NCI-H748 (cell line): ENCODE data around the gene ARHGEF6.

Experiments used
- DNase-seq: peaks from one replicate; lab custom pipeline; 2025; ENCODE audit not compliant: unreplicated experiment; lab: John Stamatoyannopoulos, UW

Gene ARHGEF6

DNA sequence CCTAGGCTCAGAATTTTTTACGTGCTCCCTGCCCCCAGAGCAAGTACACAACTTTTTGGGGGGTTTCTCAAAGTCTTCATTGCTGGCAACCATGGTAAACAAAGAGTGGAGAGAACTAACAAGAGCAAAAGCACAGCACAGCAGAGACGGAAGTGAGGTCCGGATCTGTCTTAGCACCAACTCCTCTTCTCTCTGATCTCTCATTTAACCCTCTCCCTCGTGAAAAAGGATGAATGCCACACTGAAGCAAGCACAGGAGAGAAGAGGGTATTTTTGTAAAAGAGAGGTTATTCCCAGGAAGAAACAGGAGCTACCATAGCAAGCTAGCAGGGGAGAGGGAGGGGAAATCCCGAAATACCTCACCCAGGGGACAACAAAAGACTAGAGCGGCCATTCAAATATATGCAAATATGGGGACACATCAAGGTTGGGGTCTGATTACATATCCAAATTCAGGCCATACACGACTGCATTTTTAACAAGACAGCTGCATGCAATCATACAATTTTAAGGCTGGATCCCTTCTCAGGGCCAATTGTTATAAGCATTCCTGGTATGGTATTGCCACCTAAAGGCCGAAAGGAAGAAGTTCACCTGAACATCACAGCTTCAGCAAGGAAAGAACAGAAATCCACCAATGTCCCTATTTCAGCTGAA lies 86.2 kb downstream of the ARHGEF6 start:
- peak; percentile 57 for DNase-seq

DNA sequence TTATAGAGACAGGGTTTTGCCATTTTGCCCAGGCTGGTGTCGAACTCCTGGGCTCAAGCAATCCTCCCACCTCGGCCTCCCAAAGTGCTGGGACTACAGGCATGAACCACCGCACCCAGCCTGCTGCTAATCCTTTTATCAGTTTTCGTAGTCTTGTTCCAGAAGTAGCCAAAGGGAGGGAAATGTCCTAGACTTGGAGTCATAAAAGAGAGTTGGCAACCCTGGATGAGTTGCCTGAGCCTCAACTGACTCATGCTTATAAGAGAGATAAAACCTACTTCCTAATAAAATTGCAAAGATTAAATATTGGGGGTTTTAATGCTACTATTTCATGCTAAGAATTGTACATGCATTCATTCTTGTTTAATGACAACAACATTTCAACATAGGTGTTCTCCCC lies 88.5 kb downstream of the ARHGEF6 start:
- DNase-seq = no peak

DNA sequence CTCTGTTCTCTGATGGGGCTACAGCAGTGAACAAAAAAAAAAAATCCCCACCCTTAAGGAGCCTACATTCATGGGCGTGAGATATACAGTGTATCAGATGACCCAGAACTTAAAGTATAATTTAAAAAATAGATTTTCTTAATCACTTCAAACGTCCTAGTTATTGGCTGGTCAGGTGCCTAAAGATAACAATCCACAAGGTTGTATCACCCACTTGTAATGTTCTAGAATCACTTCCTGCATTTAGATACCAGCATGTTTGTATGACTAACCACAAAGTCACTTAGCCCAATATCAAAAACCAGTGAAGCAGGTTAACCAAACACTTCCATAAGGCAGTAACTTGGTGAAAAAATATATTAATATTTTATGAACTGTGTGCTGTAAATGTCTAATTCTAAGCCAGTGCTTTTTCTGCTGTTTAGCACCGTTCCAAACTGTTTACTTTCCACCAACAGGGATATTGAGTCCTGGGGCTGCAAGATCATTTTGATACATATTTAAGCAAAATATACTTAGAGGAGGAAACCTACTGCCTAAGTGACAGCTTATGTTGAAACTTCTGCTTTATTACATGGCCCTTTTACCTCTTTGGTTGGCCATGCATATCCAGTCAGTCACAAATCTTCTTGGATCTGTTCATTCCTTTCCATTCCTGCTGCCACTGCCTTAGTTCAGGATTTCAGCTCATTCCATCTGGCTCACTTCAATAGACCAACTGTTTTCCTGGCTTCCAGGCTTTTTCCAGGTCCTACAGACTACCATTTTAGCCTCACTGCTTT lies 89.5 kb downstream of the ARHGEF6 start:
- no peak for DNase-seq

DNA sequence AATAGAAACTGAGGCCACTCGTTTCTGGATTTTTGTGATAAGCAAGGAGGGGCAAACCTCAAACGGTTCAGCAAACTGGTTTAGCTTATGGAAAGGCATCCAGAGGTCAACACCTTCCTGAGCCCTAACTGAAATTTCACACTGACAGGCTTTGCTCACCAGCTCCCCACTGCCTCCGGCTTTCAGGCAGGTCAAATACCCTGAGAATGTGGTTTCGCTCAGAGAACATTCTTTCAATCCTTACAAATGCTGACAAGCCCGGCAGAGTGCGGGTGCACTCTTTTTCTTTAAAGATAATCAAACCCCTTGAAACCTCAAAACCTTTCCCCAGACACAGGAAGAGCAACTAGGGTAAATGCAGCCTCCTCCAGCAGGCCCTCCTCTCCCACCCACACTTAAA lies 91.3 kb downstream of the ARHGEF6 start:
- no peak for DNase-seq

DNA sequence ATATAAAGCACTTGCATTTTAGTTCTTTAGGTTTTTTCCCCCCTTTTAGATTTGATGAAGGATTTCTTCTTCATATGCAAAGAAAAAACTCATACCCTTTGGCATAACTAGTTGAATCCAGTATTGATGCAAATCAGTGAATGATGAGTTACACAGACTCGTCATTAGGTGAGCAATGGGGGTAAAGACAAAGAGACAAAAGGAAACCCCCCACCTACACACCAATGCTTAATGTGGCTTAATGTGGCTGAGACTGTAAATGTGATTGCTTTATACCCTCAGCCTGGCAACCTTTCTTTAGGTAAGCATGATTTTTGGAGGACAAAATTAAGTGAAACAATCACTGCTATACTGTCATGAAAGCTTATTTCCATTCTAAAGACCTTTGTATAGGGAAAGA lies 93.3 kb downstream of the ARHGEF6 start:
- no peak for DNase-seq

DNA sequence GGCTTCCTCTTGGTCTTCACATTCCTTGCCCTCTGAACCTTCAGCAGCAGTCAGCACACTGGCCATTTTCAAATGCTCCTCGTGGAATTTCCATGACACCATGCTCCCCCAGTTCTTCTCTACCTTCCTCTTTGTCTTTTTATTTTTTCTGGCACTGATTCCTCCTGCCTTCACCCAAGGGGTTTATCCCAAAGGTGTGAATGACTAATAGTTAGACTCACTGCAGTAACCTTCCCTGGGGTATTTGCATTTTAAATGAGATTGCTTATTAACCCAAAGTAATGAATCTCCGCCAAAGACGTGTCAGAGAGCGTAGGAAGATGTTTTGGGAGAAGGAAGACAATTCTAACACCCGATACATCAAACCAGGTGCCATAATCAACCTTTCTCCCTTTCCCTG lies 96.6 kb downstream of the ARHGEF6 start:
- DNase-seq = no peak

DNA sequence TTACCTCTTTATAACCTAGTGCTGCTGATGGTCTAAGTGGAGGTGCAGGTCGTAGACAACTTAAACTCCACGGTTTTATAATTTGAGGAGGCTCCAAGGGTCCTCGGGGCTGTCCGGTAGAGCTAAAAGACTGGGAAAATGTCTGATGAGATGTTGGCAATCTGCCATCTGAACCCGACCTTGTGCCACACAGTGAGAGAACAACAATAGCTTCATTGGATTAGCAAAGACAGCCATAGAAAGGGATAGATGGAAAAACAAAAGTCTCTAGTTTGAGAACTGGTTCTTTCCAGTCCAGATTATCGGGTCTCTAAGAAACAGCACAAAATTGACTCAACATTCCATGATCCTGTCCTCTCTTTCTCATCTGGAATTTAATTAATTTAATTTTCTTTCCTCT lies 101.2 kb downstream of the ARHGEF6 start:
- peak; percentile 12 for DNase-seq

DNA sequence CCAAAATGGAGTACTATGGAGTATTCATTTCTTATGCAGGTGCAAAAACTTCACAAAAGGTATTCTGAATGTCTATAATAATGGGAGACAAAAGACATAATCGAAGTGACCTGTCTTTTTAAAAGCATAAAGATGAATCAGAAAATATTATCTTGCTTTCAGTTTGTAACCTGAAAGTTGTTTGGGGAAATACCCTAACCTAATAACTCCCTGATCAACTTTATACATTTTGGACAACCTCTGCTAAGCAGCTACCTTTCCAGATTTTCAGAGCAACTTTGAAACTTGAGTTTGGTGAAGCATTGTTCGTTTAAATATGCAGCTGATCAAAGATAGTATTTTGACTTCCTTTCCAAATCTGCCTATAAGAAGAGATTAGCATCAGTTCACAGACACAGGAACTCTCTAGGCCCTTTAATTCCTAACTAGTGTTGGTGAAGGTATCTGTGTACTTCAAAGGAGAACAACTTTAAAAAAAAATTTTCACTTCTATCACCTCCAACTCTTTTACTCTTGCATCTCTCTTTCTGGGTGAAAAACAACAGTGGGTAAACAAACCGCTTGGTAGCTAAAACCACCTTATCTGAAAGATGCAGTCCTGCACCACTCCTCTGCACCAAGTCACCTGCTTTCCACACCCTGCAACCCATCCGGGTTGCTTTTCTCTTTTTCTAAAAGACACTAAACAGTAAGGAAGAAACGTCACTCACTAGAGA lies 106.3 kb downstream of the ARHGEF6 start:
- DNase-seq = no peak

DNA sequence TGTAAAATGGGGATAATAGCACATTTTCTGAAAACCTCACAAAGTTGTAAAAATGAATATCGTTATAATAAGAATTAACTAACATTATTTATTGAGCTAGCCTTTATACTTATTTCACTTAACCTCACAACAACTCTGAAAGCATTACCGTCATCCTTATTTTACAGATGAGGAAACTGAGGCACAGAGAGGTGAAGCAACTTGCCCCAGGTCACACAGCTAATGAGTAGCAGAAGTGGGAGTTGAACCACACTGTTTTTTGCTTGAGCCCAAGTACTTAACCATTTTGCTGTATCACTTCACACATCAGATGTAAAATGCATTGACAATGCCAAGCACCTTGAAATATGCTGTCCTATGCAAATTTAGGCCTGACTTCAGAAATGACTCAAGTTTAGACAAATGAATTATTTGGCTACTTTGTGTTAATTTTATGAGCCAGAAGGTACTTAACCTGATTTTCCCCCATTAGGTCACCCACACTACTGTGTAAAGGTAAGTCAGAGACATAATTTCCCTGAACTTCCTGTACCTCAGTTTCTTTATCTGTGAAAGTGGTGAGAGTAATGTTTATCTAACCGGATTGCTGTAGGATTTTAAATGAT lies 109.6 kb downstream of the ARHGEF6 start:
- DNase-seq = no peak

DNA sequence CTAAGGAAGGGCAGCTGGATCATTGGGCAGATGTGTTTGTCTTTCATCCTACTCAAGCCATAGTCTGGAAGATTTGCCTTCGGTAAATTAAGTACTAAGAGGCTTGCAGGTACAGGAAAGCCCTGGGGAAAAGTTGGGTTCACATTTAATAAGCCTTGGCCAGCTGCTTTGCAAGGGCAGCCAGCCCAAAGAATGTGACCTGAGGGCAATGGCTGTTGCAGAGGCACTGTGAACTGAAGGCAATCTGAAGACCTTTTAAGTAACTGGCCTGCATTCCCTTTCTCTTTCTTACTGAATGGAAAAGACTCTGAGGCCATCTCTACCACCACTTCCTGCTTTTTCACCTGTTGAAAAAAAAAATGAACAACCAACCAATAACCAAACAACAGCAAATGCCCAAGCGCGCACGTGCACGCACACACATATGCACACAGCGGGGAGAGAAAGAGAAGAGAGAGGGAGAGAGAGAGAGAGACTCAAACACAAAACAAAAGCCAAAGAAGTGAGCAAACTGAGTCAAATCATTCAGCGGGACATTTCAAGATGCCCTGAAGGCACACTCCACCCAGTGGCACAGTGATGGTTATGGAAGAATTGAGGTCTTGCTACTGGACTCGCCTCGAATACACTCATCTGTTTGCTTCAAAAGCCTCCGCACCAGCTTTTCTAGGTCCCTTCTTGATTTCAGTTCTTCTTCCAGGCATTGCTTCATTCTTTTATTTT lies 113.1 kb downstream of the ARHGEF6 start:
- no peak for DNase-seq

DNA sequence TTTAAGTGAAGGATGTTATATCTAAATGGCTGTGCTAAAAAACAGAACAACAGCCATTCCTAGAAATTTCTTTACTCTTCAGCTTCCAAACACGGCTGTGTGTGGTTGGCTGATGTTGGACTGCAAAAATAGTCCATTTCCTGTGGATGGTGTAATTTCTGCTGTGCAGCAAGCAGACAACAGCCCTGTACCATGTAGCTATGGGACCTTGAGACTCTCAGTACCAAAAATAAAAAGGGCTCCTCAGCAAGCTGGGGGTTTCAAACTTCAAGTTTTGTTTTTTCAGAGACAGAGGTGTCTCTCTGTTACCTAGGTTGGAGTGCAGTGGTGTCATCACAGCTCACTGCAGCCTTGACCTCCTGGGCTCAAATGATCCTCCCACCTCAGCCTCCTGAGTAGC lies 114.6 kb downstream of the ARHGEF6 start:
- no peak for DNase-seq

DNA sequence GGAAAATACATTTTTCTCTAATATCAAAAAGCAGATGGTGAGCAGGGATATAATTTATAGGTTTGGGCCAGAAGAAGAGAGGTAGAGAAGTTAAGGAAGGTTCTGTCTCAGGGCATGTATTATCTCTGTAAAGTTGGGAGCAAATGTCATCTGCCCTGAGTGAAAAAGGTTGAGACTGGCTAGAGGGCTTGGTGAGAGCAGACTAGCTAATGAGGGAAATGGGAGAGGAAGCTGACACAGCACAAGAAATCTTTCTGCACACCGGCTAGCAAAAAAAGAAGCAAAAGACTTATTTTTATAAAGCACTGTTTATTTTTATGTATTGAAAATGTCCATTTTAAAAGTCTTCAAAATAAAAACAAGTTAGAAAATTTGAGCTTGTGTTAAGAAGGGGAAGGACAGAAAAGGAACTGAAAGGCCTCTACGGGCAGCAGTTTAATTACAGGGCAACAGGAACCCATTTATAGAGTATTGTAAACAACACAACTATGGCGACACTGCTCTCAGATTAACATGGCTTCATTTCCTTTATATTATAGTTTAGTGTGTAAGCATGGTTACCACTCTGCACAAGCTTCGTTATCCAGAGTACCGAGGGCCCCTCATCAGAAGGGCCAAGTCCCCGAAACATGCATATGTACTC lies 115.4 kb downstream of the ARHGEF6 start:
- DNase-seq = no peak

DNA sequence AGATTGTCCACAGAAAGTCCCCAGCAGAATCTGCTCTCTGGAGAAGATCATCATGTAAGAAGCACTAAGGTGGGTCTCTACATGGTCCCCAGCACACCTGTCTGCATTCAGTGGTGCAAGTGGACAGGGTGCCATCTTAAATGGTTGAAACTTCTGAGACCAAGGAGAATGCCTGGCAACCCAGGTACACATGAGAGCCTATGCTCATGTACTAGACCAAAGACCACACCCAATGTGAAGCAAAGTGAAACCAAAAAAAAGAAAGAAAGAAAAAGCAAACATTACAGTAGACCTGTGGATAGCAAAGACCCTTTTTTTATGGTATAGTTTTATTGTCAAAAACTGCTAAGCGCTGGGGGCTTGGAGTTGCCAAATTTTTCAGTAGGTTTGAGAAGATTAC lies 117.8 kb downstream of the ARHGEF6 start:
- no peak for DNase-seq

DNA sequence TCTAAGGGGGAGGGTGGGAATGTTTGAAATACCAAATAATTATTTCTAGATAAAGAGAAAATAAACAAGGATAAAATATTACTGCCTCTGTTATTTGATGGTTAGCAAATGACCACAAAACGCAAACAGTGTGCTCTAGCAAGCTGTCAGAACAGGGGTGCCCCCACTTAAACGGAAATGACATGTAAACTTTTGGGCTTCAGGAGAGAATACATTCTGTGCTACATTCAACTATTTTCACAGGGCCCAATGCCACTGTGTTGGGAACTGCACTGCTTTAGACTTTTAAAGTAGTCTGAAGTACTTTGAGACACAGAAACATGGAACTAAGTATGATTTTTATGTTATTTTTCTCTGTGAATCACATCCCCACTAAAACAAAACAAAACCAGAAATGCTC lies 118.6 kb downstream of the ARHGEF6 start:
- no peak for DNase-seq

DNA sequence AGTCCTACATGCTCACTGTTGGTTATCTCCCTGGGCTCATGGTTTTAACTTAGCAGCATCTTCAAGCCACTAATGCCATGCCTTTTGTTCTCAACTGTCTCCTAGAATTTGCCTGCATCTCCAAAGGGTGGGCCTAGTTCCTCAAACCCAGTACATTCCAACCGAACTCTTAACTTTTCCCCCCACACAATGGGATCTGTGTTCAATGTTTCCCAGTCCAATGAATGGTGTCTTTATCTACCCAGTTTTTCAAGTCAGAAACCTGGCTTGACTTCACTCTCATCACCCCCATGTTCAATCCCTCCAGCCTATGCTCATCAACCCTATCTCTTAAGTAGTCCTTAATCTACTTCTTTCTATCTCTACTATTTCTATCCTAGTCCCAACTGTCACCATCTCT lies 119.8 kb downstream of the ARHGEF6 start:
- DNase-seq = no peak

DNA sequence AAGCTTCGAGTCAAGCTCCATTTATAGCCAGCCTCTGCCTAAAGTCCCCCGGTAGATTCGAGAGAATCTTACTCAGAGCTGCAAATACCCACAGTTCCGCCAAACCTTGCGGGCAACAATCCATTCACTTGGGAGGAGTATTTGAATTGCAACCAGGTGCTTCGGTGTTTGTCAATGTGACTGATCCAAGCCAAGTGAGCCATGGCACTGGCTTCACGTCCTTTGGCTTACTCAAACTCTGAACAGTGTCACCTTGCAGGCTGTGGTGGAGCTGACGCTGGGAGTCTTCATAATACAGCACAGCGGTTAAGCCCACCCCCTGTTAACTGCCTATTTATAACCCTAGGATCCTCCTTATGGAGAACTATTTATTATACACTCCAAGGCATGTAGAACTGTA lies 121.6 kb downstream of the ARHGEF6 start:
- DNase-seq = no peak

DNA sequence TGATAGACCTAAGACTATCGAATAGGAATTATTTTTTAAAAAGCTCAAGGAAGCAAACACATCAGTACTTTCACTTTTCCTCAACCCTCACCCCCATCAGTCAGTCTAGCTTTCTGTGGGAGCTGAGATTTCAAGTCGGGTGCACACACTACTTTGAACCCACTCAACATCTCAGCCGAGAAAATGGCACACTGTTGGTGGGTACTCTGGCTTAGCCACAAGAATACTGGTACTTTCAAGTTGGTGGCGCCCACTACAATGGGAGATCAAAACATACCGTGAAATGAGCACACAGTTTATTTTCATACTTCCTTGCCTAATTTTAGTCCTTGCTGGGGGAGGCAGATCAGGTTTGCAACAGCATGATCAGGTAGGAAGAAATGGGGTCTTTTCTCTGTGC lies 122.6 kb downstream of the ARHGEF6 start:
- DNase-seq = no peak

DNA sequence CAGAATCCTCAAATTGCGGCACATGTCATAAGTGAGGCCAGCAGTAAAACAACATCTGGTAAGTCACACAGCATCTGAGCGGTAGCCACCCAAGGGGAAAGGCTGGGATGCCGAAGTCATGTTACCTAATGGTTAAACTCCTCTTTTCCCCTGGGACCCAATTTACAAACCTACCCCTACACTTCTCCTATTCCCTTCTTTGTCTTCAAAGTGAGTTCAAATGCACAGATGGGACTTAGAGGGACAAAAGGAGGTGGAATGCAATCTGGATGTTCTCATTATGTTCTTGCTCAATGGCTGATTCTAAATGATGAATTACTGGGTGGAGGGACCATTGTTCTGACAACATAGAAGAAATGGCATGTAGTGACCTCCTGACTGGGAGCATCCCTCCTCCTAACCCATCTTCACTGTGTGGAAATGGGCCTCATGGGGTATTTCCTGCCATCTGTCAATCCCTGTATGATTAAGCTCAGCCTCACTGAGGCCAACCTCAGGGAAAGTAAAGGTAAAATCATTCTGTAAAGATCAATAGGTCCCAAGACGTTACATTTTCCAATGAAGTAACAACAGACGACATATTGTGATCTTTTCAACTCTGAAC lies 124.3 kb downstream of the ARHGEF6 start:
- DNase-seq = no peak

DNA sequence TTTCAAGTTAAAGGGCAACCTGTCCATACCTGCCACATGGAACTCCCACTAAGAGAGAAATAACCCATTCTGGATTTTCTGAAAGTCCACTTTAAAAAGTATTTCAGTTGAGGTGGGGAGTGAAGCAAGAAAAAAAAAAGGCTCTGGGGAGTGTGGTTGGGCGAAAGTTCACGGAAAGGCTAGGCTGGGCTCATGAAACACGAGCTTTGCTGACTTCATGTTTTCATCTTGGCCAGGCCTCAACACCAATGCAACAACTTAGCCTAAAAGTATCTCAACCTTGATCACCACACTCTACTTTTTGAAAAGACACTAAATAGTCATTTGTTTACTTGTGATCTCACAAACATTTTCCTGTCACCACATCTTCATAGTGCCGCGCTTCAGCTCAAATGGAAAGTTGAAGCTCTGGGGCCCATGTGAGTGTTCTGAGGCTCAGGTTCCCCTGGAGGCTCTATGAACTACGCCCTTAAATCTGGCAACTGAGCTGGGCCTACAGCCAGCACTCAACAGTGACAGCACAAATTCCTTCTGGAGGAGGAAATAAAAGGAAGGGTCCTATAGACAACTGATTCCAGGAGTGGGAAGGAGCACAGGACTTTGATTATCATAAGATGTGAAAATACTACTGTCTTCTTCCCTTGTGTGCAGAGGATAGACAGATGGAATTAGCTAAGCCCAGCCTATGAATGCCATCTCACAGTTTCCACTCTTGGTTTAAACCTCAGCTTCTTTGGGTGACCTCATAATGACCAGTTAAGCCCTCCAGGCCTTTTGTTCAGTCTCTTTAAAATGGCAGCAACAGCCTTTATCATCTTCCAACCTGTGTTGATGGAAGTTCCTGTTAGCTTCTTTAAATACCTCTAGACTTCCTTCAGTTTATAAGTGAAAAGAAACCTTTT lies 127.7 kb downstream of the ARHGEF6 start:
- no peak for DNase-seq
